Activated T-helper 1 cell treated with anti-CD3 and anti-CD28 coated beads, Interleukin-12 subunit alpha, Interleukin-12 subunit beta, Interleukin-2, Interleukin-4 antibody, amounts not matched to agents 30 ng/mL and 10 ng/mL and 1 ng/mL, durations not matched to agents 14 hours and 24 hours and 36 hours (primary cell): ENCODE measurements around the gene TRAF3. TPM values are rescaled to one million over a fixed set of nuclear protein-coding genes. Genes with fewer than 3 reads are reported as not detected.
A peak's percentile ranks its signal among the peaks of the same experiment; 100 is the strongest.
"Not testable (repeated sequence)": the region's sequence is repeated elsewhere in the genome, so short reads cannot be mapped to it uniquely, and the experiment has no call there.

Experiments used
- DNase-seq: peaks from one replicate; pipeline ENCODE4 v3.0.0; 2021; ENCODE audit warnings: low spot score
- H3K27ac Mint-ChIP-seq: one replicate; pipeline ENCODE4 v1.8.0; 2021; ENCODE audit warnings: mild to moderate bottlenecking, mixed read lengths
- H3K27me3 Mint-ChIP-seq: one replicate; pipeline ENCODE4 v1.8.0; 2022; ENCODE audit warnings: mild to moderate bottlenecking, moderate library complexity, mixed read lengths; ENCODE audit not compliant: insufficient read depth
- H3K36me3 Mint-ChIP-seq: one replicate; pipeline ENCODE4 v1.8.0; 2021; ENCODE audit warnings: low read depth, mixed read lengths
- H3K4me1 Mint-ChIP-seq: one replicate; pipeline ENCODE4 v1.8.0; 2021; ENCODE audit warnings: low read depth, mixed read lengths
- H3K4me3 Mint-ChIP-seq: one replicate; pipeline ENCODE4 v1.8.0; 2021; ENCODE audit warnings: mild to moderate bottlenecking, moderate library complexity, mixed read lengths
- H3K9me3 Mint-ChIP-seq: one replicate; pipeline ENCODE4 v1.8.0; 2021; ENCODE audit warnings: mixed read lengths
- intact Hi-C: fragments of 100-400 bp; cut with micrococcal nuclease; formaldehyde crosslinking; loops from one replicate; pipeline ENCODE4 v1.15.1; 2024
- total RNA-seq: library from RNA; stranded (reverse); gene quantifications from 2 replicates; pipeline ENCODE4 v1.2.3, GENCODE V29; 2022

TRAF3 gene
- total RNA-seq, 1 donor from 2014 or later: 73.1 TPM

- H3K27ac Mint-ChIP-seq: no peak overlapping the region
- no peak overlapping the region for H3K4me3 Mint-ChIP-seq
- no peaks in the 10 kb centered on the region for H3K36me3 Mint-ChIP-seq
- H3K9me3 Mint-ChIP-seq: no peaks in the 10 kb centered on the region
- DNase-seq: no peak
- H3K27me3 Mint-ChIP-seq: peaks cover 29% of the 10 kb centered on the region
- intact Hi-C loops: no loop called here
- H3K4me1 Mint-ChIP-seq: no peaks in the 10 kb centered on the region
These were observed 146.1 kb downstream of the TRAF3 start for GRCh38 chr14:102923201-102923924.

- intact Hi-C loops: no loop called here
- Mint-ChIP-seq H3K27me3 (peaks cover 33% of the 10 kb centered on the region), H3K9me3 (no peaks in the 10 kb centered on the region), H3K36me3 (no peaks in the 10 kb centered on the region), H3K27ac (no peak overlapping the region), H3K4me3 (no peak overlapping the region), H3K4me1 (no peaks in the 10 kb centered on the region)
- no peak for DNase-seq
These were observed 146.8 kb downstream of the TRAF3 start for GRCh38 chr14:102923925-102924486.

GRCh38 chr14:102924632-102925588 lies 147.7 kb downstream of the TRAF3 start:
- H3K36me3 Mint-ChIP-seq: no peaks in the 10 kb centered on the region
- H3K27me3 Mint-ChIP-seq: peaks cover 33% of the 10 kb centered on the region
- H3K27ac Mint-ChIP-seq: no peak overlapping the region
- DNase-seq: no peak
- intact Hi-C loops: no loop called here
- no peaks in the 10 kb centered on the region for H3K4me1 Mint-ChIP-seq
- H3K9me3 Mint-ChIP-seq: no peaks in the 10 kb centered on the region
- no peak overlapping the region for H3K4me3 Mint-ChIP-seq

- no peaks in the 10 kb centered on the region for H3K36me3 Mint-ChIP-seq
These were observed 148.4 kb downstream of the TRAF3 start for GRCh38 chr14:102925646-102926045.

GRCh38 chr14:102926104-102926503 lies 148.9 kb downstream of the TRAF3 start:
- intact Hi-C loops: no loop called here
- Mint-ChIP-seq H3K9me3 (no peaks in the 10 kb centered on the region), H3K36me3 (no peaks in the 10 kb centered on the region), H3K27ac (no peak overlapping the region), H3K27me3 (peaks cover 34% of the 10 kb centered on the region), H3K4me1 (no peaks in the 10 kb centered on the region), H3K4me3 (no peak overlapping the region)
- no peak for DNase-seq

More at GRCh38 chr14:102925646-102926045, 148.4 kb downstream of the TRAF3 start:
- no peaks in the 10 kb centered on the region for H3K9me3 Mint-ChIP-seq
- H3K4me1 Mint-ChIP-seq: no peaks in the 10 kb centered on the region
- intact Hi-C loops: no loop called here
- DNase-seq: no peak
- H3K27me3 Mint-ChIP-seq: peaks cover 33% of the 10 kb centered on the region
- H3K27ac Mint-ChIP-seq: no peak overlapping the region
- H3K4me3 Mint-ChIP-seq: no peak overlapping the region

- H3K4me3 Mint-ChIP-seq, H3K36me3 Mint-ChIP-seq, intact Hi-C loops, DNase-seq, H3K27ac Mint-ChIP-seq, H3K4me1 Mint-ChIP-seq, H3K9me3 Mint-ChIP-seq: not testable (repeated sequence)
- peaks cover 40% of the 10 kb centered on the region for H3K27me3 Mint-ChIP-seq
These were observed 149.6 kb downstream of the TRAF3 start for GRCh38 chr14:102926840-102927239.

- Mint-ChIP-seq H3K4me3 (no peak overlapping the region), H3K36me3 (no peaks in the 10 kb centered on the region)
These were observed 150.2 kb downstream of the TRAF3 start for GRCh38 chr14:102927346-102927877.

GRCh38 chr14:102927878-102928411 lies 150.7 kb downstream of the TRAF3 start:
- H3K4me1 Mint-ChIP-seq: no peaks in the 10 kb centered on the region
- intact Hi-C loops: no loop called here
- no peaks in the 10 kb centered on the region for H3K36me3 Mint-ChIP-seq
- H3K4me3 Mint-ChIP-seq: no peak overlapping the region
- DNase-seq: no peak
- peaks cover 43% of the 10 kb centered on the region for H3K27me3 Mint-ChIP-seq
- H3K9me3 Mint-ChIP-seq: no peaks in the 10 kb centered on the region
- no peak overlapping the region for H3K27ac Mint-ChIP-seq

More at GRCh38 chr14:102927346-102927877, 150.2 kb downstream of the TRAF3 start:
- Mint-ChIP-seq H3K9me3 (no peaks in the 10 kb centered on the region), H3K4me1 (no peaks in the 10 kb centered on the region), H3K27me3 (peaks cover 43% of the 10 kb centered on the region), H3K27ac (no peak overlapping the region)
- intact Hi-C loops: no loop called here
- no peak for DNase-seq

GRCh38 chr14:102928412-102929240 lies 151.4 kb downstream of the TRAF3 start:
- Mint-ChIP-seq H3K4me1 (no peaks in the 10 kb centered on the region), H3K4me3 (peak overlapping the region; percentile 30), H3K36me3 (no peaks in the 10 kb centered on the region), H3K27ac (no peak overlapping the region), H3K9me3 (no peaks in the 10 kb centered on the region), H3K27me3 (peaks cover 43% of the 10 kb centered on the region)
- peak; percentile 51 for DNase-seq
- intact Hi-C loops: no loop called here

GRCh38 chr14:102929241-102930137 lies 152.2 kb downstream of the TRAF3 start:
- H3K4me1 Mint-ChIP-seq: no peaks in the 10 kb centered on the region
- intact Hi-C loops: no loop called here
- no peak overlapping the region for H3K27ac Mint-ChIP-seq
- H3K9me3 Mint-ChIP-seq: no peaks in the 10 kb centered on the region
- no peaks in the 10 kb centered on the region for H3K36me3 Mint-ChIP-seq
- H3K27me3 Mint-ChIP-seq: peaks cover 38% of the 10 kb centered on the region
- no peak for DNase-seq
- H3K4me3 Mint-ChIP-seq: no peak overlapping the region

GRCh38 chr14:102930138-102930752 lies 153.0 kb downstream of the TRAF3 start:
- H3K4me3 Mint-ChIP-seq: no peak overlapping the region
- DNase-seq: no peak
- H3K27ac Mint-ChIP-seq: no peak overlapping the region
- H3K9me3 Mint-ChIP-seq: no peaks in the 10 kb centered on the region
- peaks cover 33% of the 10 kb centered on the region for H3K27me3 Mint-ChIP-seq
- H3K36me3 Mint-ChIP-seq: no peaks in the 10 kb centered on the region
- H3K4me1 Mint-ChIP-seq: no peaks in the 10 kb centered on the region
- intact Hi-C loops: no loop called here
